Fibroblast of mammary gland (primary cell): ENCODE measurements around the gene GPR78.
A peak's percentile ranks its signal among the peaks of the same experiment; 100 is the strongest.

ENCODE experiments used
- DNase-seq: peaks from one replicate; pipeline ENCODE4 v3.0.0-alpha.2; 2010; ENCODE audit warnings: low read depth
- H3K4me3 ChIP-seq: 2 replicates; pipeline ENCODE4 v1.5.1; 2011; ENCODE audit warnings: low read depth, mild to moderate bottlenecking, low read length, moderate library complexity; ENCODE audit not compliant: control insufficient read depth
- CTCF ChIP-seq: conservative IDR thresholded peaks from 2 replicates; pipeline ENCODE4 v1.5.1; 2011; ENCODE audit warnings: low read depth, low read length, inconsistent platforms; ENCODE audit not compliant: control insufficient read depth, insufficient read depth

GPR78 gene

DNA sequence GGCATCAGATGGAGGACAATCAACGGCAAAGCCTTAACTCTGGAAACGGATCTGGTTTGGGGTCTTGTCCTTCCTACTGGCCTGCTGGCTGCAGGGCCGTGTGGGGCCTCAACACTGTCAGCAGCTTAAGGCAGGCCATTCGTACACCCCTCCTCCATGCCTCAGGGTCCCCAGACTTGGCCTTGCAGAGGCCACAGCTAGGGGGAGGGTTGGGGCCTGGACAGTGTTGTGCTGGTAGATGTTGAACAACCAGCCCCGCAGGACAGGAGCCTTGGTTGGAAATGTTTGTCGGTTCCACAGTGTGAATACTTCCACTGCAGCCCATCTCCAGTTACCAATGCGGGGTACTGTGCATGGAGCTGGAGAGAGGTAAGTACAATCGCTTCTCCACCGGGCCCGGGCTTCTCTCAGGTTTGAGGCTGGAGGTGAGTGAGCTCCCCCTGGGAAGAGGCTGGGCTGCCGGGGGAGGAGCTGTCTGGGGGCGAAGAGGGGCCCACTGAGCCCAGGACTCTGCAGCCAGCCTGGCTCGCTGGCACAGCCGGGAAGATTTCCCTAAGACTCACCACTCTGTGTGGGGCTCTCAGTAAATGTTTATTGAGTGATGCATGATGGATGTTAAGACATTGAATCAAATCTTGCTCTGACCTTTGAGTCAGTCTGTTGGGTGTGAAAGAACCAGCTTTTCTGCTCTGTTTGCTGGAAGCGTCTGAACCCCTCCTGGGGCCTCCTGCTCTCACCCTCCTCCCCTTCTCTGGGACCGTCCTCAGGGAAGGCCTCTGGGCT is 19.7 kb upstream of the GPR78 start:
- H3K4me3 ChIP-seq, result no peak overlapping the region
- DNase-seq, result no peak
- no peak for TF ChIP-seq CTCF

DNA sequence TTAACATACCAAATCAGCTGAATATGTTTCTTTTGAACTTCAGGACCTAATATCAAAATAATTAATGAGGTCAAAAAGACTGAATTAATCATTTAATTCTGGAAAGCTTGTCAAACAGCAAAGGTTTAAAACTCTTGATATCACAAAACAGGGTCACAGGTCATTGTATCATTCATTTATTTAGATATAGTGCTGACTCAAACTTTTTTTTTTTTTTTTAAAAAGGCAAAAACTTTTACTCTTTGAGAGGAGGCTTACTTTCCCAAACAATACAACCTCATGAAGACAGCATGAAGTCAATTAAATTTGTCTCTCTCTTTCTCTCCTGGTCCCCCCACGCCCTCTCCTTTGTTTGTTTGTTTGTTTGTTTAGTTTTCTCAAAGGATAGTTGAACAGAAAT is 15.6 kb upstream of the GPR78 start:
- H3K4me3 ChIP-seq, result no peak overlapping the region
- TF ChIP-seq CTCF, result no peak
- DNase-seq, result no peak

DNA sequence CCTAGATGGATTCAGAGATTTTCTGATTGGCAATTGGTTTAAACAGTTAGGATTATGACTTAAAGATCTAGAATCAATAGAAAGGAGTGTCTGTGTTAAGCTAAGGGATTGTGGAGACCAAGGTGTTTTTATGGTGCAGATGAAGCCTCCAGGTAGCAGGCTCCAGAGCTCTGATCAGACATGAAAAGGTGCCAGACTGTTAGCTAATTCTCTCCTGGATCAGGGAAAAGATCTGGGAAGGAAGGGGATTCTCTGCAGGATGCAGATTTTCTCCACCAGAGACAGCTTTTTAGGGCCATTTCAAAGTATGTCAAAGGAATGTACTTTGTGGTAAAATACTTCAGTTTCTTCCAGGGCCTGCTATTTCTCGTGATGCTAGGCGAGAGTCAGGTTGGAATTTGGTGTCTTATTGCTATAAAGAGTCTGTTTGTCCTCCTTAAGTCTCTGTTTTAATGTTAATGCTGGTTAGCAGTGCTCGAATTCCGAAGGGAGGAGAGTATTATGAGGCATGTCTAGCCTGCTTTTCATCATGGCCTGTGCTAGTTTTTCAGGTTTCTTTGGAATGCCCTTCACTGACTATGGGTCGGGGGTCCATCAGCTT is 12.0 kb upstream of the GPR78 start:
- no peak overlapping the region for H3K4me3 ChIP-seq
- TF ChIP-seq CTCF, result no peak
- no peak for DNase-seq

- no peak for DNase-seq
- no peak for TF ChIP-seq CTCF
- H3K4me3 ChIP-seq, result no peak overlapping the region
Observed at GRCh38 chr4:8570201-8570600, 10.0 kb upstream of the GPR78 start.

DNA sequence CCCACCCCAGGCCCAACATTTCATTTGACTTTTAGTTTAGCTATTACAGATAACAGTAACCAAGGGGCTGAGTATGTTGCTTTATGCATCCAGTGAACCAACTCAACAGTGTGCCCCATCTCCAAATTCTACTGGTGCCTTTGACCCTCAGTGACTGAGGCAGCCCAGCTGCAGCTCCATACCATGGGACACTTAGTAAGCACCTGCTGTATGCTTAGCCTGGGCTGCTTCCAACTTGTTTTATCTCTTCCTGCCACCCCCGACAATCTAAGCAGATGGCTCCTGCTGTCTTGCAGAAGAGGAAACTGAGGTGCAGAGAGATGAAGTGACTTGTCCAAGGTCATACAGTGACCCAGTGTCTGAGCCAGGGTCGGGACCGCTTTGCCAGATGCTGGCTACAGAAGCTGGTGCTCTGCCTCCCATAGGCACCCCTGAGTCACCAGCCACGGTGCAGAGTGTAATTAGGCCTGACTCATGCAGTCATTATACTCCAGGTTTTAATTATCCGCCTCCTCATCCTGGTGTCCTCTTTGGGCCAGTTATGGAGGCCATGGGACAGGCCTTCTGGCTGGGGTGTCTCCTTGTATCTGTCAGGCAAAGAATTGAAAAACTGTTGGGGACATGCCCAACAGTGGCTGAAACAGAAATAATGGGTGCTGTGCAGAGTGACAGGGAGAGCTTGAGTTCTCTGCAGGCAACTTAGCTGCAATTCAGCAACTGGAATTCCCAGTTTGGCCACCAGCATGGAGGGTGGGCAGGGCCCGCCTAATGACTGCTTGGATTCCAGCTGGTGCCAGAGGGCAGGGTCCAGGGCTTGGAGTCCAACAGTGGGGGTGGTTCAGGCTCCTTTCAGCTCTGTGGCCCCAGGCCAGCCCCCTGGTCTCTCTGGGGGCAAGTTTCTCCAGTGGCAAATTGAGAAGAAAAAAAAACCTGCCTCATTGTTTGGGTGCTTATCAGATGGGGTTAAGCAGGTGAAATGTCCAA is 8.2 kb upstream of the GPR78 start:
- peak; percentile 13 for DNase-seq
- TF ChIP-seq CTCF, result no peak
- no peak overlapping the region for H3K4me3 ChIP-seq

DNA sequence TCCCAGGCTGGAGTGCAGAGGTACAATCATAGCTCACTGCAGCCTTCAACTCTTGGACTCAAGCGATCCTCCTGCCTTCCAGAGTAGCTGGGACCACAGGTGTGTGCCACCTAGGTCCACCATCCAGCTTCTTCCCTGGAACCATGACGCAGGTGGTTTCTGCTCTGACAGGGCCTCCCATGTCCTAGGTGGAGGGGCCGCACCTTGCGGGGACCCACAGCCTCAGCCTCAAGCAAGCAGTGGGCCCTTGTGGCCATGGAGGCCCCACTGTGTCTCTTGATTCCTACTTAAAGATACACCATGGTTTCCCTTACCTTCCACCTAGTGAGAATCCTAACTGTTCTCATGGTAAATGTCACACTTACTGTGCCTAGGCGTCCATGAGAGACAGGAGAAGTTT is 6.9 kb upstream of the GPR78 start:
- DNase-seq, result no peak
- no peak for TF ChIP-seq CTCF
- no peak overlapping the region for H3K4me3 ChIP-seq
